Limb (tissue), 2 donors: Measurements from ENCODE around the gene NAPEPLD.
A peak's percentile ranks its signal among the peaks of the same experiment; 100 is the strongest.
"Not testable (repeated sequence)": the region's sequence is repeated elsewhere in the genome, so short reads cannot be mapped to it uniquely, and the experiment has no call there.

Experiments used
- DNase-seq, 2 donors: peaks; one replicate each; pipeline ENCODE4 v3.0.0-alpha.2; 2016; ENCODE audit errors: extremely low spot score in 2 of 2

The NAPEPLD gene

DNA sequence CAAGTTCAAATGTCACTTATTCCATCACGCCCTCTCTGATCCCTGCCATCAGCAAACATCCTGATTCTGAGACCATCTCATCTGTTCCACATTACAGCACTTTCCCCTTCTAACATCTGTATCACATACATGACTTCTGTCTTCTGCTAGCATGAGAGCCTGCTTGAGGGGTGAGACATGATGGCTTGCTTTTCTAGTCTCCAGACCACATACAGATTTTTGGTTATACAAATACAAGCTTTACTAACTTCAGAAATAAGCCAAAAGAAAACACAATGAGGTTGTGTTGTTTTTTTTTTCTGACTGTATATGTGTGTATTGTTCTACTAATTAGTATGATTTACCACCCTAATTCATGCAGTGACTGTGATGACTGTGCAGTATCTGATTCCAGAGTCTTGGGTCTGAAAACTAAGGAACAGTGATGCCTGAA, 34.3 kb downstream of the NAPEPLD start:
- DNase-seq, result no peak

DNA sequence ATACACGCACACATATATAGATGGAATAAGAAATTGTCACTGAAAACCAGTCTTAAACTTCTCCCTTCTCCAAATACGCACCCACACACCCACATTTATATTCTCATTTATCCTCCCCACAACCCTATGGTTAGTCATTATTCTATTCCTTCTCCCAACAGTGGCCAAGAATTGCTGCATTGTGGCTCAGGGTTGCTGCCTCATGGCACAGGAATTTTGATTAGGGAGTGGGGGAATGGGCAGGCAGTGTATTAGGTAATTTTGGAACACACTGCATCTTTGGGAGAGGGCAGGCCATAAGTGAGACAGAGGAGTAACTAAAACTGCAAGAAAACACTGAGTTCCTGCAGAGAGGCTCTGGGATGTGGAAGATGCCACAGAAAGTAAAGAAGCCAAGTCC, 35.7 kb downstream of the NAPEPLD start:
- DNase-seq, result no peak

DNA sequence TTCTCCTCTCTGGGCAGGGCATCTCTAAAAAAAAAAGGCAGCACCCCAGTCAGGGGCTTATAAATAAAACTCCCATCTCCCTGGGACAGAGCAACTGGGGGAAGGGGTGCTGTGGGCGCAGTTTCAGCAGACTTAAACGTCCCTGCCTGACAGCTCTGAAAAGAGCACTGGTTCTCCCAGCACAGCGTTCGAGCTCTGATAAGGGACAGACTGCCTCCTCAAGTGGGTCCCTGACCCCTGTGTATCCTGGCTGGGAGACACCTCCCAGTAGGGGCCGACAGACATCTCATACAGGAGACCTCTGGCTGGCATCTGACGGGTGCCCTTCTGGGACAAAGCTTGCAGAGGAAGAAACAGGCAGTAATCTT, 42.2 kb downstream of the NAPEPLD start:
- not testable (repeated sequence) for DNase-seq

DNA sequence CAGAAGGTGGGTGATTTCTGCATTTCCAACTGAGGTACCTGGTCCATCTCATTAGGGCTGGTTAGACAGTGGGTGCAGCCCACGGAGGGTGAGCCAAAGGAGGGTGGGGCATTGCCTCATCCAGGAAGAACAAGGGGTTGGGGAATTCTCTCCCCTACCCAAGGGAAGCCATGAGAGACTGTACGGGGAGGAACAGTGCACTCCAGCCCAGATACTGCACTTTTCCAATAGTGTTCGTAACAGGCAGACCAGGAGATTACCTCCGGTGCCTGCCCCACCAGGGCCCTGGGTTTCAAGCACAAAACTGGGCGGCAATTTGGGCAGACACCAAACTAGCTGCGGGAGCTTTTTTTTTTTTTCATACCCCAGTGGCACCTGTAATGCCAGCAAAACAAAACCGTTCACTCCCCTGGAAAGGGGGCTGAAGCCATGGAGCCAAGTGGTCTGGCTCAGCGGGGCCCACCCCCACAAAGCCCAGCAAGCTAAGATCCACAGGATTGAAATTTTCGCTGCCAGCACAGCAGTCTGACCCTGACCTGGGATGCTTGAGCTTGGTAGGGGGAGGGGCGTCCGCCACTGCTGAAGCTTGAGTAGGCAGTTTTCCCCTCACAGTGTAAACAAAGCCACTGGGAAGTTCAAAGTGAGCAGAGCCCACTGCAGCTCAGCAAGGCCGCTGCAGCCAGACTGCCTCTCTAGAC, 42.7 kb downstream of the NAPEPLD start:
- DNase-seq, result no peak

DNA sequence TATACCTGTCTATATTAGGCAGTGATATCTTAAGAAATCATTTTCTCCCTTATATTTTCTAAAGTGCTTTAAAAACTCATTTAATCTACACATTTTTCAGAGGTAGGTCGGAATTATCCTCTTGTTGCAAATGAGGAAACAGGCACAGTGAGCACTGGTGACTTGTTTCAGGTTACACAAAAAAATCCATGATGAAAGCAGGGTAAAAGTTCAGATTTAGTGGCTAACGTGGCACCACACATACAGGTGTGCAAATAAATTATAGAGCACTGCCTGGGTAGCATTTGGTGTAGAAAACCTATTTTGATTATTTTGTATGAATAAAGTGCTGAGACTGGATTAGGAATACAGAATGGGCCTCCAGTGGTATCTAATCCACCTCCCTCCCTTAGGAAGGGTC, 47.4 kb downstream of the NAPEPLD start:
- DNase-seq, result no peak

DNA sequence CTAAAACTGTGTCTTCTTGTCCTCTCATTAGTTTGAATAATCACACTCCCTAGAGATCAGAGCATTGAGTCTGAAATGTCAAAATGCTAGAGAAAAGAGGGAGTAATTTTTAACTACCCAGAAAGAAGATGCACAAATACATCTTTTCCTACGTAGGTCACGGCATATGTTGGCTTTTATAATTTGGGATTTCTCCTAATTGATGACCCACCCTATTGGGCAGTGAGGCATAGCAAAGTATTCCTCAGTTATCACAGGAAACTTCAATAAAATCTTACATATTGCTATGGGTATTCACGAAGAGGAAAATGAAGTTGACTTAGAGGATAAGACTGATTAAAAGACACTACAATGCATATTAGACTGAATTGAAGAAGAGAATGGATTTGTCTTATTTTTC, 48.6 kb downstream of the NAPEPLD start:
- no peak for DNase-seq

DNA sequence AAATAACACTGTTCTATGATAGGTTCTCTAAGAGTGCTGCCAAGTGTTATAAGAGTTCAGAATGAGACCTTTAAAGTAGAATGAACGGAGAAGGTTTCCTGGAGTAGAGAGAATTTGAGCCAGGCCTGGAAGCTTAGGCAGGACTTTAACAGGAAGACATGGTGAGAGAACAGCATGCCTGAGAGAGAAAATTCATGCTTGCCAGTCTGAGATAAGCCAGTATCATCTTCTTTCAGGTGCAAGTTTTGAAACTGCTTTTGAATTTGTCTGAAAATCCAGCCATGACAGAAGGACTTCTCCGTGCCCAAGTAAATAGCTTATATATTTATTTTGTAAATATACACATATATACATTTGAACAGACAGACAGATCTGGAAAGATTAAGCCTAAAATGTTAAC, 51.9 kb downstream of the NAPEPLD start:
- DNase-seq, result no peak

DNA sequence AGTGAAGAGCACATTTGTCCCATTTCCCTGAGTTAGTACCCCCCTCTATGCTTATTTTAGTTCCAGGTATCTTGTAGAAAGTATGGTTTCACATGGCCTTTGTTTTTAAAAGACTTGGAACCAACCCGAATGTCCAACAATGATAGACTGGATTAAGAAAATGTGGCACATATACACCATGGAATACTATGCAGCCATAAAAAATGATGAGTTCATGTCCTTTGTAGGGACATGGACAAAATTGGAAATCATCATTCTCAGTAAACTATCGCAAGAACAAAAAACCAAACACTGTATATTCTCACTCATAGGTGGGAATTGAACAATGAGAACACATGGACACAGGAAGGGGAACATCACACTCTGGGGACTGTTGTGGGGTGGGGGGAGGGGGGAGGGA, 53.3 kb downstream of the NAPEPLD start:
- DNase-seq, result not testable (repeated sequence)

DNA sequence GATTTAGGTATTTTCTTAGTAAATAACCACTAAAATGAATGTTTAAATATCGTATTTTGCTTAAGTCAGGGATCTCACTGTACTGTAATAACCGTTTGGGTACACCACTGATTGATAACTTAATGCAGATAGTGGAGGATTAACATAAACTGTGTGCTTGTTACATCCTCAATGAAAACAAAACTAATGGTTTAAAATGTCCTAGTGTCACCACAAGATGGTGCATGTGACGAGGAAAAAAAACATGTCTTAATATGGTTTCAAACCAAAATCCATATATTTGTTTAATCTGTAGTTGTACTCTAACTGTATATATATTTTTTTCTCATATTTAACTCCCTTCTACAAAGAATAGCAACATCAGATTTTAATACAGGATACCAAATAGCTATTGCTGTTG, 54.8 kb downstream of the NAPEPLD start:
- no peak for DNase-seq

DNA sequence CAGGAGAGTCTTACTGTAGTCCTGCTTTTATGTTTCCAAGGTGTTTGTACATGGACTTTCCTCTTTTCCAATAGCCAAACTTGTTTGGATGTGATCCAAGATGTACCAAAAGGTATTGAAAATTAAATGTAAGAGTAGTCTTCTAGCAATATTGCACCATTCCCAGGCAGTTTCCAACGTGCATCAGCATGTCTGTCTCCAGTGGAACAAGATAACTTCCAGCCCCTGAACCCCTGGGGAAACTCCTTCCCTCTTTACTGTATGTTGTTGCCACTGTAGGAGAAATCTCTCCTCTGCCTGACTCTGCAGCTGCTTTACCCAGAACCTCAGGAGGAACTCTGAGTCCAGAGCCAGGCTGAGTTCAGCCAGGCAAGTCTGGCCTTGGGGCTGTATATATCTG, 55.5 kb downstream of the NAPEPLD start:
- DNase-seq, result no peak

DNA sequence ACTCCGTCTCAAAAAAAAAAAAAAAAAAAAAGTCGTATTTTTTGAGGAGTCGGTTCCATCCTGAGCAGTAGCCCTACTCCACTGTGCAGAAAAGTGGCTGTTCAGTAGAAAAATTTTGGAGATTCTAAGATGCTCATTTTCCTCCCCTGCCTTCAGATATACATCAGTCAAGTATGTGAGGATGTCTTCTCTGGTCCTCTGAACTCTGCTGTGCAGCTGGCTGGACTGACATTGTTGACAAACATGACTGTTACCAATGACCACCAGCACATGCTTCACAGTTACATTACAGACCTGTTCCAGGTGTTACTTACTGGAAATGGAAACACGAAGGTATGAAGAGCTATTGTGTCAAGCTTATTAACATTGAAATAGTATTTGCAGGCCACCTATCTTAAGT, 56.6 kb downstream of the NAPEPLD start:
- DNase-seq, result not testable (repeated sequence)

DNA sequence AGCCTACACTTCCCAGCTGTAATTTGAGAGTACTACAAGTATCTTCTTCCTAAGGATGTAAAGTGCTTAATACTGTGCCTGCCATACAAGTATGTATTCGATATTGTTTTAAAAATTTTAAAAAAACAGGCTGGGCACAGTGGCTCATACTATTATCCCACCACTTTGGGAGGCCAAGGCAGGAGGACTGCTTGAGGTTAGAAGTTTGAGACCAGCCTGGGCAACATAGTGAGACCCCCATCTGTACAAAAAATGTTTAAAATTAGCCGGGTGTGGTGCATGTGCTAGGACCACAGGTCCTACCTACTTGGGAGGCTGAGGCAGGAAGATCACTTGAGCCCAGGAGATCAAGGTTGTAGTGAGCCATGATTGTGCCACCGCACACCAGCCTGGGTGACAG, 65.7 kb downstream of the NAPEPLD start:
- DNase-seq, result no peak

DNA sequence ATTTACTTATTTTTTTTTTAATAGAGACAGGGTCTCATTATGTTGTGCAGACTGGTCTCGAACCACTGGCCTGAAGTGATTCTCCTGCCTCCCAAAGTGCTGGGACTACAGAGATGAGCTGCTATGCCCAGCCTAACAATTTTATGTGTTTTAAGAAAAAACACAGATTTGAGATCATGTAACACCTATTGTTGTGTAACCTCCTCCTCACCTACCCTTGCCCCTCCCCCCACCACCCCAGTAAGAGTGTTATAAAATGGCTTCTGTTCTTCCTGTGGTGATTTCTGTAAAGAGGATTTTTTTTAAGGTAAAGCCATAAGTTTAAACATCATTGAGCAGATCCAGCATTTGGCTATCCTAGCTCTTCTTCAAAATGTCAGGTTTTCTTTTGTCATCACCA, 66.4 kb downstream of the NAPEPLD start:
- DNase-seq, result no peak

DNA sequence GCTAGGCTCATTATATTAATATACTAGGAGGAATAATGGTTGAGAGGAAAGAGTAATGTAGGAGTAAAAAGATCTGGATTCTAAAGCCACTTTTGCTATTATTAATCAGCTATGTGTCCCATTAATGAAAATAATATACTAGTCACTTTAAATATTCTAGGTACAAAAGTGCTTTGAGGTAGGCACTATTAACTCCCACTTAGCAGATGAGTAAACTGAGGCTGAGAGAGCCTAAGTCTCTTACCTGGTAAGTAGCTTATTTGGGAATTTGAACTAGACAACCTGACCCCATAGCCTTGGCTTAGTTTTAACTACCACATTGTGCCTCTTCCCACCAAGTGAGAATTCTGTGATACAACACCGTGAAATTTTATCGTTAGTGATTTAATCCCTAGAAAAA, 68.0 kb downstream of the NAPEPLD start:
- no peak for DNase-seq

DNA sequence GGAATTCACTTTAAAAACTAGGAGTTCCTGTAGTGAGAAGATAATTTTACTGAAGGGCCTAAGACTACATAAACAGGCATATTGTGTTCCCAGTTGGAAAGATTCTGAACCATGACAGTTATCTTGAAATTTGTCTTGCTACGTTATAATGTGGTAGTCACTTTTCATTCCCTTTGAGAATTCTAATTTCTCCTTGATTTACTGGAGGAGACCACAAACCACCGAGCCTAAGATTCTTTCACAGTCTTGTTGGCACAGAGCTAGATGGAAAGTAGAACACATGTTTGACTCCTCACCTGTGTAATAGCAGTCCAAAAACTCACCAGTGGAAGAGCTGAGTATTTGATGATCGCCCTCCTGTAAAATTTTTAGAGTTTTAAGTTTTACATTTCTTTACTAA, 69.1 kb downstream of the NAPEPLD start:
- DNase-seq, result no peak

DNA sequence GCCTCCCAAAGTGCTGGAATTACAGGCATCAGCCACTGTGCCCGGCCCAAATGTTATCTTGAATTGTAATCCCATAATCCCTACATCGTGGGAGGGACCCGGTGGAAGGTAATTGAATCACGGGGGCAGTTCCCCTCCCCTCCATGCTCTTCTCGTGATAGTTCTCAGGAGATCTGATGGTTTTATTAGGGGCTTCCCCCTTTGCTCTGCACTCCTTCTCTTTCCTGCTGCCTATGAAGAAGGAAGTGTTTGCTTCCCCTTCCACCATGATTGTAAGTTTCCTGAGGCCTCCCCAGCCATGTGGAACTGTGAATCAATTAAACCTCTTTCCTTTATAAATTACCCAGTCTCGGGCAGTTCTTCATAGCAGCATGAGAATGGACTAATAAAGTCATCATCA, 70.7 kb downstream of the NAPEPLD start:
- DNase-seq, result not testable (repeated sequence)

DNA sequence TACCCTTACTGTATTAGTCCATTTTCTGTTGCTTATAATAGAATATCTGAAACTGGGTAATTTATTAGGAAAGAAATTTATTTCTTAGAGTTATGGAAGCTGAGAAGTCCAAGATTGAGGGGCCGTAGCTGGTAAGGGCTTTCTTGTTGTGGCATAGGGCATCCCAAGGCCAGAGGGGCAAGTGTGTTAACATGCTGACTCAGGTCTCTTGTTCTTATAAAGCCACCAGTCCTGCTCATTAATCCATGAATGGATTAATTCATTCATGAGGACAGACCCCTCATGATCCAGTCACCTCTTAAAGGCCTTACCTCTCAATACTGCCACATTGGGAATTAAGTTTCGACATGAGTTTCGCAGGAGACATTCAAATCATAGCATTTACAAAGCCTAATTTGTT, 71.6 kb downstream of the NAPEPLD start:
- no peak for DNase-seq

DNA sequence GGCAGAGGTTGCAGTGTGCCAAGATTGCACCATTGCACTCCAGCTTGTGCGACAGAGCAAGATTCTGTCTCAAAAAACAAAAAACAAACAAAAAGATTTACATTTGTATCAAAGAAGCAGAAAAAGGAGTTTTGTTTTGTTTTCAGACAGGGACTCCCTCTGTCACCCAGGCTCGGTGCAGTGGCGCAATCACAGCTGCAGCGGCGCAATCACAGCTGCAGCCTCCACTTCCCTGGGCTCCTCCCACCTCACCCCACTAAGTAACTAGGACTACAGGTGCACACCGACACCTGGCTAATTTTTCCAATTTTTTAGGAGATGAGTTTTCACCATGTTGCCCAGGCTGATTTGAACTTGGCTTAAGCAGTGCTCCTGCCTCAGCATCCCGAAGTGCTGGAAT, 72.1 kb downstream of the NAPEPLD start:
- no peak for DNase-seq

DNA sequence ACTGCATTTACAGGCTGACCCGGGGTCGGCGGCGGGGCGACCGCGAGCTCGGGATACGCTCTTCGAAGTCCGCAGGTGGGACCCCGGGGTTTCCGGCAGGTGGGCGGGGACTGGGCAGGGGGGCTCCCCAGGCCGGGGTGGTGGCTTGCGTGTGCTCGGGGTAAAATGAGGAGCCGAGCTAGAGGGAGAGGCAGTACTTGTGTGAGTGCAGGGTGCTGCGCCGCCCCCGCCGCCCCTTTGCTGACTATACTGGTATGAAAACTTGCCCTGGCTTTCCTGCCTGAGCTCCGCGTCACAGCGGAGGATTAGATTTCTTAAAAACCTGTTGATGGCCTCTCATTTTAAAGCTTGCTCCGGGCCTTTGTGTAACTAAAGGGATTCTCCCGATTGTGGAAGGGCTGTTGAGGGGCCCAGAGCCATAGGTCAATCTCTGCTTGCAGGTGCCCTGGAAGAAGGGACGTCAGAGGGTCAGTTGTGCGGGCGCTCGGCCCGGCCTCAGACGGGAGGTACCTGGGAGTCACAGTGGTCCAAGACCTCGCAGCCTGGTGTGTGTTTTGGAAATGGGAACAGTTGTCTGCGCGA, 73.5 kb downstream of the NAPEPLD start:
- DNase-seq, result peak; percentile 32 to 78

DNA sequence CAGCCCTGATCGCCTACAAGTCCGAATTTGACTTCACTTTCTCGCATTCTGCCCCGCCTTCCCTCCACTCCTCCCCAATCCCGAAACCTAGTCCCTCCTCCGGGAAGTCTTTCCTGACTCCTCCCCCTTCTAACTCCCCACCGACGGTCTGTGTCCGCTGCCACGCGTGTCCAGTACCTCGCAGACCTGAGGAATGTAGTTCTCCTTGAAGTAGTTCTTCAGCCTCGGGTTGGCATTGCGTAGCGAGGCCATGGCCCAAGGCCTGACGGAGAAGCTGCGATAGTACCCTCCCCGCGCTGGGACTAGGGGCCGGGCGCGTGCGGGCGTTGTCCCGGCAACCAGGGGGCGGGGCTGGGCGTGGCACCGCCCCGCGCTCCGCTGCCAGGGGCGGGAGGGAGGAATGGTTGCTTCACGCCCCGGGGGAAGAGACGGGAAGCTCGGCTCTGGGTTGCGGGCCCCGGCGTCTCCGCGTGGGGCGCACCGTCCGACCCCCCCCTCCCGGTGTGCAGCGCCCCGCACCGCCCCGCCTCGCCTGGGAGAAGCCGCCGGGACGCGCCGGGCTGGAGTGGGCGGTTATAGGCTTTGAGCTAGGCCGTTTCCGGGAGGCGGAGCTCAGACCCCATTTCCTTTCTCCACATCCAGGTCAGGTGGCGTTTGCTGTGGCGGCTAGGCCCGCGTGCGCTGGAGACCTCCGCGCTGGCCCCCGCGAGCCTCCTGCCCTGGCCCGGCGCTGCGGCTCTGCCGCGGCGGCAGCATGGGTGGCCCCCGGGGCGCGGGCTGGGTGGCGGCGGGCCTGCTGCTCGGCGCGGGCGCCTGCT, 74.2 kb downstream of the NAPEPLD start, which contains the start of the genes ARMC10 and FBXL13:
TSS of gene ARMC10 (plus strand) at position 622 of the 818 bp plus-strand sequence. CDS start at position 755, 133 bp downstream.
TSS of gene FBXL13 (minus strand) at position 278 of the 818 bp plus-strand sequence.
- peak; percentile 91 to 97 for DNase-seq

DNA sequence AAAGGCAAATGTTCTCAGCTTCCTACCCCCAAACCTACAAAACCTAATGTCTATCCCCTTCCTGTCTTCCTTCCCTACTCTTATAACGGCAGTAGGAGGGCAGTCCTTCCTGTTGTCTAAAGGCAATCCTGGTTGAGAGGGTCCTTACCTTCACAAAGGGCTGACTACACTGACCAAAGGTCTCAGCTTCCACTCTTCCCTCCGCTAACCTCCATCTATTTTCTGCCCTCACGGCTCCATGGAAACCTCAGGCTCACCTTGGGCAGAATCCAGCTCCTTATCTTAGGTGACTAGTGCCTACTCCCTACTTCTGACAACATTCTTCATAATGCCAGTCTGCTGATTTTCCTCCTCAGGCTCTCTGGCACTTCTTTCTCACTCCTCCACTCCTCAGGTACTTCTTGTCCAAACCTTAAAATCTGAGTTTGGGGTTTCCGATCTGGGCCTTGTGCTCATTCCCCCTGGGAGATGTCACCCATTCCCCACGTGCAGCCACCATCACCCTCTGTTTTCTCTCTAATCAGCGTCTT, 74.8 kb downstream of the NAPEPLD start:
- no peak for DNase-seq

DNA sequence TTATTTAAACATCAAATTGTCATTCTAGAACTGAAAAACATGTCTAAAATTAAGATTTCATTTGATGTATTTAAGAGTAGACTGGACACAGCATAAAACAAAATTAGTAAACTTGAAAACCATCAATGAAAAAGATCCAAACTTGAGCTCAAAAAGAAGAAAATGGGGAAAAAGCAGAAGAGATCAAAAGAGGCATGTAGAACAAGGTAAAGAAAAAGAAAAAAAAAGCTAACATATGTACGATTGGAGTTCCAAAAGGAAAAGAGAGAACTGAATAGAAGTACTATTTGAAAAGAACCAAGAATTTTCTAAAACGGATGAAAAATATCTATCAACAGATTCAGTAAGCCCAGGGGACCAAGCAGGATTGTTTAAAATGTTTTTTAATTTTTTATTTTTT, 77.9 kb downstream of the NAPEPLD start:
- no peak for DNase-seq
